GDM1 (cell line): Measurements from ENCODE around the gene WASHC3.
"Not testable (repeated sequence)": the region's sequence is repeated elsewhere in the genome, so short reads cannot be mapped to it uniquely, and the experiment has no call there.

Experiments
- DNase-seq: peaks from one replicate; lab custom pipeline; 2025; lab: John Stamatoyannopoulos, UW

The WASHC3 gene

DNA sequence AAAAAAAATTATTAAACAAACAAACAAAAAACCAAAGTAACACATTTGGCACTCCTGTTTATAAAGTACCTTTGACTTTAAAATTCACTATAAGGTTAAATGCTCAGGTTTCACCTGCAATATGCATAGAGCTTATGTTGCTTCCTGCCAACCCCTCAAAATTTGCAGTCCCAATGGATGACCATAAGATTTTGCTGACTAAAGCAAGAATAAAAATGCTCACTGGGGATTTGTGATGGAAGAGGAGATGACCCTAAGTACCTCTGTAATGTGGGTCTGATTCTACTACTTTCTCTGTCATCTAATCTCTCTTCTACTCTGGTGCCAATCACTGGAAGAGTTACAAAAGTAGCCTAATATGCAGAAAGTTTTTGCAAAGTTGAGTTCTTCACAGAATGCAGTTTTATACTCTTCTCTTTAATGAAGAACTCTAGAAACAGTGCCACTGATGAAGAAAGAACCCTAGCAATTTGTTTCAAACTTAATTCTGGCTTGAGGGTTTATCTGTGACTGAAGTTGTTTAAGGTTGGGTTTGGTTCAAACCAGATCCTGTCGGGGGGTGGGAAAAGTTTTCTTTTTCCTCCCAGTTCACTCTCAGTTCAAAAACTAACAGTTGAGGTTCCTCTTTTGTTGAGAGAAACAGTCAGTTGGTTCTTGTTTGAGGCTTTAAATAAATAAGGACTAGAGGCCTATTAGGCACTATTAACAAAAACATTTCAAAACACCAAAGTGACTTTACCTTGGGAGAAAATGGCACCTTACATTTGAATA lies 10.9 kb downstream of the WASHC3 start:
- DNase-seq = peak; percentile 9

DNA sequence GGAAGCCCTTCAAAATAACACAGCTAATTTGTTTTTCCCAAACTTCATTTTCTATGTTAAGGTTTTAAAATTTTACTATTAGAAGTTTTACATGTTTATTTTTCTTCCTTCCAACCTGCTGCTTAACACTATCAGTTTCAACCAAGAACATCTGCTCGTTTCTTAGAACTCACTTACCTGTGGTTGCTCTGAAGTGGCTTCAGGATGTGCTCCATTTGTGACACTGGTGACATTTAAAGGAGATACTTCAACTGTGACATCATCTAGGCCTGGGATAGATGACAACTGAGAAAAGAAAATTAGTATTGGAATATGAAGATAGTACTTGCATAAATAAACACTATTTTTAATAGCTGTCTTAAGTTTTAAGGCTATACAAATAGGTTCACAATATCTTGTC lies 17.9 kb downstream of the WASHC3 start:
- no peak for DNase-seq

DNA sequence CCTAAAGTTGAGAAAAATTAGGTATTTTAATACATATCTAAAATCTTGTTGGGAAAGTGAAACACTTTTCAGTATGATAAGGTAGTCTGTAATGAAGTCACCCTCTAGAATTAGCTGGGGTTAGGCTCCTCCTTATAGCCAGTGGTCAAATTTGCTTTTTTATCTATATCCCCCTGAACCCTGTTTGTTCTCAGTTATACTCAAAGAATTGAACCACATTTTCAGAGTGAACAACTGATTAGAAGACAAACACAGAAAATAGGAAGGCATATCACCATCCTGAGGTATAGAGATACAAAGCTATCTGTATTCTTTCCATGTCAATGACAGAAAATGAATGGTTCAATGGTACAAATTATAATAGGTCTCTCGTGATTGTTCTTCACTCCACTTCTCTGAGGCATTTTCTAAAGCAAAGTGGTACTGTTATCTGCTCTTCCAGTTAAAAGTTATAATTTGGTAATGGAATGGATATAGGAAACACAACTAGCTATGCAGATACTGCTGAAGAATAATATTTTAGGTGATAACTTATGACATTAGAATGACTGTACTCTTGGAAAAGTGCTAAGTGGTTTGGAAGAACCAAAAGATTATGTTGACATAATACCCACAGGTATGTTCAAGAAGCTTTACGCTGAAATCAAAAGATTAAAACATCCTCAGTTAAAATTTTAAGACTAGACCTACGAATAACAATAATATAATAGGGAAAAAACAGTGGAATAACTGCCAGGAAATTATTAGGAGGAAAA lies 27.6 kb downstream of the WASHC3 start:
- DNase-seq = no peak

DNA sequence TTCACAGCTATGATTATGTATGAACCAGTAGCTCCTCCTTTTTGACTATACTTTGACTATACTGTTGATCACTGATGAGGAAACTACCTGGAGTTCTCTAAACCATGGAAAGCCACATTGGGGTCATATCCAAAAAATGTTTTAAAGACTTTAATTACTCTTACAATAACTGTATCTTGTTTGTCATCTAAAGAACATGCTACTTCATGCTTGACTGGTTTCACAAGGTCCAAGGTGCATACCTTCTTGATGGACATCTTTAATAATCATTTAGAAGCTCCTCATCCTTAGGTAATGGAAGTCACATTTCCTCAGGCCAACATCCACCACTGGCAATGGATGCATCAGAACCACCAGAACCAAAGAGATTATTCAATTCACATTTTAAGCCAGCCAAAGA lies 29.9 kb downstream of the WASHC3 start:
- no peak for DNase-seq

DNA sequence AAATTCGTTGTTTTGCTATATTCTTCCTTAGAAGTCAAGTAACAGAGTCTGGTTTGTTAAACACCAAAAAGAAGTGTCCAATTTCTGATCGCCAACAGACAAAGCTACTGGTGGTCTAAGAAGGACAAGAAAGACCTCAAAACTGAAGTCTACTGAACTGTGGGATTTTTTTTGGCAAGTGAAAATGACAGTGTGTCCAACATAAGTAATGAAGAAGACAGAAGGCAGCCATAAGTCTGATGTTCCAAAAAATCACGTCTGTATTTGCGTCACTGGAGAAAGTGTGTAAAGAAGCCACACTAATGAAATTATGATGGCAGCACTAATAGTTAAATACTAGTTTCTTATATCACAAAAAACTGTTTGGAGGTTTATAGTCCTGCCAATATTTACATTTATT lies 32.6 kb downstream of the WASHC3 start:
- DNase-seq = no peak

- DNase-seq = no peak
These were observed 35.1 kb downstream of the WASHC3 start for GRCh38 chr12:102026728-102027127.

GRCh38 chr12:102024765-102025164 lies 37.0 kb downstream of the WASHC3 start:
- no peak for DNase-seq

DNA sequence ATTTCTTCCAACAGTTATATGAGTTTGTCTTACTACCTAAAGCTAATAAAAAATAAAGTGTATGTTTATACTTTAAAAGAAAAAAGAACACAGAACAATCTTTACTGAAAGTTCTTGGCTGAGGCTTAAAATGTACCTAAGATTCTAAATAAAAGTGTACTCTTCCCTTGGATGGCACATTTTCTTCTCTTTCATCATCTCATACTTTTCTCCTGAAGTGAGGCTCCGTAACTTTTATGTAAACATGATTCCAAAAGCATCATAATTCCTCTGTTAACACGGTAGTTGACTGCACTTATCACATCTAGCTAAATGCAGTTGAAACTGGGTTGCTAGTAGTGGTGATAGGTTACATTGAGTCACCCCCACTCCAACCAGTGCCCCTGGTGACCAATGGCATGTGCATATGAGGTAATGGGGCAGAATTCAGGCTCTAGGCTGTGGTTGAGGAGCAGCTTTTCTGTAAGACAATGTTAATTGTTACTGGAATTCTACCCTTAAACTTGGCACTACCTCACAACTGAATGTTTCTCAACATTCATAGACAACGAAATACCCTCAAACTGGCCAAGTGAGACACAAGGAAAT lies 38.4 kb downstream of the WASHC3 start:
- no peak for DNase-seq

DNA sequence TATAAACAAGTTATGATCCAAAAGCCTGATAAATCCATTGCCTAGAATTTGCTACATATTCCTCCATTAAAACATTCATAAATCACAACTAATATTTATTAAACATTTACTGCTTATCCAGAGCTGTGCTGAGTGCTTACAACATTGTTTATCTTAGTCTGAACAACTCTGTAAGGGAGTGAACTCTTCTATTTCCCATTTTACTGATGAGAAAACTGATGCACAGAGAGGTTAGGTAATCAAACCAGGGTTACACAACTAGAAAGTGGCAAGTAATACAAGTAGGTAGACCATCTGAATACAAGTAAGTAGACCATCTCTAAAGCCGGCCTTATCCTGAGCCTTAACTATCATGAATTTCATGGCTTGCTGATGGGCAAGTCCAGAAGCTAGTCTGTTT lies 39.5 kb downstream of the WASHC3 start:
- no peak for DNase-seq

DNA sequence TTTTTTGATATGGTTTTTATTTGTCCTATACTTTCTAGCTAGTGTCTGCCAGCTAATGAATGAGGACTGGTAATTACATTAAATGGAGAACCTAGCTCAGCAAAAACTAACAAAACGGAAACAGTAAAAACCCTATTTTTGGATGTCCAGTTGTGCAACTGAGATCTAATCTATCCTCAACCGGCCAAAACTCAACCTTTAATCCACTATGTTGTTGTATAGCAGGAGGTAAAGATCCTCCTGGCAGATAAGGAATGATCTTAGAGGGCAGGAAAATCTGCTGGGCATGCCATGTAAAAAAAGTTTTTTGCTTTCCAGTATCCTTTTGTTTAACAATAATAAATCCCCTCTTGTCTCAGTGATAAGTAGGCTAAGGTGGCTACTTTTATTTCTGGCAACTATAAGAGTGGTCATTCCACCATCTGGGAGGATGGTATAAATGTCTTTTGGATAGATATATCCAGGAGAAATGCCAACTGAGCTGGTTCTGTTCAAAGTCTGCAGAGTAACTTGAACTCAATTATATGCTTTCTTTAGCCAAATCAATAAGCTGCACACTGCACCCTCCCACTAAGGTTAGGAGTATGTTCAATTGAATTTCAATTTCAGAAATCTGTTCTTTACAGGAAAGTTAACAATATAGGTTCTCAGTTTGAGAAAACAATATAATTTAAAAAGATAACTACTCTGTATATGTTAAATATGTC lies 40.1 kb downstream of the WASHC3 start:
- DNase-seq = no peak

GRCh38 chr12:102018607-102019006 lies 43.2 kb downstream of the WASHC3 start:
- DNase-seq = not testable (repeated sequence)

- no peak for DNase-seq
These were observed 45.3 kb downstream of the WASHC3 start for GRCh38 chr12:102016472-102016871.

- DNase-seq = peak; percentile 11
These were observed 51.4 kb downstream of the WASHC3 start for GRCh38 chr12:102010265-102010994.

- DNase-seq = no peak
These were observed 52.0 kb downstream of the WASHC3 start for GRCh38 chr12:102009796-102010195.

DNA sequence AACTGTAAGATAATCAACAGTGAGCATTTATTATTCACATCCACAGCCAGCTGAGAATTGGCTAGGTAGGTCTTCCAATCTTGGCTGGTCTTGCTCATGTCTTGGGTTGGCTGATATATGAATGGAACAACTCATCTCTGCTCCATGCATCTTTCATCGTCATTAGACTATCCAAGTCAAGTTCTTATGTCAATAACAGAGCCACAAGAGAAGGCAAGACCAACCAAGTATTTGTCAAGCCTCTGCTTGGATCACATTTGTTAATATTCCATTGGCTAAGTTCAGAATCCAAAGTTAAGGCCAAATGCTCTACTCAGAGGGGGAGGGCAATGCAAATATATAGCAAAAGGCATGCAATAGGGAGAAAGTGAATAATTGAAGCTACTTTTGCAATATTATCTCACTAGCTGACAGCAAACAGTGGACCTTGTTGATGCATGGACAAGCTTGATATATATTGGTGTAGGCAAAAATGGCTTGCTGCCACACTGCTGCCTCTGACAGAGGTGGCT lies 53.1 kb downstream of the WASHC3 start:
- DNase-seq = no peak

DNA sequence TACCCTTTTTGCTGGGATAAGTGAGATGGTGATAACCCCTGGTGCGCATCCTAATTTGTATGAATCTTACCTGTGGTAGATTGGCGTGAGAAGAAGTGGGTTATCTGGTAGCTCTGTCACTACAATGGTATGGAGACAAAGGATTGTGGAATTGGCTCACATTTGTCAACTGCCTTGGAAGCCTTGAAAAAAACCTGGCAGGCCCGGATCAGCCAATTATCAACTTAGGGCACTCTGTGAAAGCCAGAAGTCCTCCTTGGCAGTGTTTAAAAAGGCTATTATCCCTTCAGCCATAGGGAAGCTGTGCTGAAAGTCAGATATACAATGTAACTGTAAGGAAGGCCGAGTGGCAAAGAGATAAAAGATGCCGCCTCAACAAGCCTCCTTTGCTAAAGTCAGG lies 56.5 kb downstream of the WASHC3 start:
- DNase-seq = no peak

GRCh38 chr12:101997102-101997501 lies 64.7 kb downstream of the WASHC3 start:
- no peak for DNase-seq

- DNase-seq = no peak
These were observed 66.1 kb downstream of the WASHC3 start for GRCh38 chr12:101995684-101996083.

DNA sequence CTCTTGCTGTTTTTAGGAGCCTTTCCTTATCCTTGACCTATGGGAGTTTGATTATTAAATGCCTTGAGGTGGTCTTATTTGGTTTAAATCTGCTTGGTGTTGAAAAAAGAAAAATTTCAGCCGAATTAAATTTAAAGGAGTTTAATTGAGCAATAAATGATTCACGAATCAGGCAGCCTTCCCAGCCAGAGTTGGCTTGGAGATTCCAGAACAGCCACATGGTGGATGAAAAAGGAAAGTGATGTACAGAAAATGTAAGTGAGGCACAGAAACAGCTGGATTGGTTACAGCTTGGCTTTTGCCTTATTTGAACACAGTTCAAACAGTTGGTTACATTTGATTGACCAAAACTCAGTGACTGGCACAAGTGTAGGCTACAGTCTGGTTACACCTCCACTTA lies 69.7 kb downstream of the WASHC3 start:
- no peak for DNase-seq

DNA sequence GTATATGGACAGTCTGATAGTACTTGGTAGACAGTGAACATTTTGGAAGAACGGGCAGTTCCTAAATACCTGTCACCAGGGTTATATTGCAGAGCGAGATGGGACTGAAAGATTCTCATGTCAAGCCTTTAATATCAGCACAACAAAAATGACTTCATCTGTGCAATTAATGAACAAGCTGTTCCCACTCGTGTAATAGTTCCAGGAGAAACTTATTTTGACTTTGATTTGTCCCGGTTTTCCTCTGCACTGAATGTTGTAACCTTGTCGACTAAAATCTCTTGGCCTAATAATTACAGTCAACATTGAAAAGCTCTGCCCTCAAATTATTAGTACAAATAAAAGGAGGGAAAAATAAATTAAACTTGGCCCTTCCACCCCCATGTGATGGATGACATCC lies 79.5 kb downstream of the WASHC3 start:
- DNase-seq = no peak

- DNase-seq = no peak
These were observed 79.9 kb downstream of the WASHC3 start for GRCh38 chr12:101981868-101982267.

DNA sequence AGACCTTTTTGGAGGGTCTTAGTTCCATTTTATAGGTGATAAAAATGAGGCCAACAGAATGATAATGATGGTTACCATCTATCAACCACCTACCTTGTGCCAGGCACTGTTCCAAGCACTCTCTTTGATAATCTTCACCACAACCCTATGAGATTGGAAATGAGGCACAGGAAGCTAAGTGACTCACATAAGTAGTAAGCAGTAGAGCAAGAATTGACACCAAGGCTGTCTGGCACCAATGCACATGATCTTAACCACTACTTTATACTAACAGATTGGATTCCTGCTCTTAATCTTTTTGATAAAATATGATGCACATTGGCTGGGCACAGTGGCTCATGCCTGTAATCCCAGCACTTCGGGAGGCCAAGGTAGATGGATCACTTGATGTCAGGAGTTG lies 93.0 kb downstream of the WASHC3 start:
- no peak for DNase-seq
